Prostate gland (tissue), 2 donors: ENCODE measurements around the gene DNAJB8.

ENCODE experiments used
- CTCF ChIP-seq, 4 experiments: fragments of 200-600 bp in 2 of 4; fragments of 450-650 bp in 2 of 4; sonication (generic) in 2 of 4; IDR thresholded peaks; 1 replicate in 3 of 4; 2 replicates in 1 of 4; pipeline ENCODE4 v1.5.1; 2016 to 2019; ENCODE audit warnings: antibody characterized with exemption in 4 of 4, mild to moderate bottlenecking in 2 of 4, moderate library complexity in 2 of 4
- POLR2A ChIP-seq: fragments of 450-650 bp; IDR thresholded peaks from one replicate; pipeline ENCODE4 v1.6.1; 2016; ENCODE audit warnings: antibody characterized with exemption, mild to moderate bottlenecking
- POLR2AphosphoS5 ChIP-seq: sonication (generic); formaldehyde crosslinking; IDR thresholded peaks from one replicate; pipeline ENCODE4 v1.6.1; 2017; ENCODE audit warnings: antibody characterized with exemption

DNA sequence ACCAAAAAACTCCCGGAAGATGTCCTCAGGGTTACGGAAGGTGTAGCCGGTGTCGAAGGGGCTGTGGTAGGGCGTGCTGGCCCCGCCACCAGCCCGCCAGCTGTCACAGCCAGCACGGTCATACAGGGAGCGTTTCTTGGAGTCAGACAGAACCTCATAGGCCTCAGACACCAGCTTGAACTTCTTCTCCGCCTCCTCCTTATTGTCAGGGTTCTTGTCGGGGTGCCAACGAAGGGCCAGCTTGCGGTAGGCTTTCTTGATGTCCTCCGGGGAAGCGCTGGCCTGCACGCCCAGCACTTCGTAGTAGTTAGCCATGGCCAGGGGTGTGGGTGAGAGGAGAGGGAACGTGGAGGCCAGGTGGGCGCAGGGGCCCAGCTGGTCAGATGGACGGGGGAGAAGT lies 3.8 kb downstream of the DNAJB8 start:
- TF ChIP-seq CTCF (IDR thresholded peaks at IDR 0.05) (no peak), POLR2AphosphoS5 (no peak), POLR2A (no peak)
